Epithelial cell of esophagus (primary cell): Measurements from ENCODE around the gene VPS37B.

Experiments
- DNase-seq: peaks from one replicate; pipeline ENCODE4 v3.0.0; 2010; ENCODE audit warnings: low read depth
- H3K4me3 ChIP-seq: 2 replicates; pipeline ENCODE4 v1.5.1; 2011; ENCODE audit warnings: mild to moderate bottlenecking, low read length, control low read depth
- TF ChIP-seq, protein P1 (sequence below): IDR thresholded peaks from 2 replicates; pipeline ENCODE4 v1.5.1; 2011; ENCODE audit warnings: low read depth, mild to moderate bottlenecking, low read length, control low read depth, inconsistent platforms; ENCODE audit not compliant: insufficient read depth; ENCODE audit errors: missing control alignments

VPS37B gene

DNA sequence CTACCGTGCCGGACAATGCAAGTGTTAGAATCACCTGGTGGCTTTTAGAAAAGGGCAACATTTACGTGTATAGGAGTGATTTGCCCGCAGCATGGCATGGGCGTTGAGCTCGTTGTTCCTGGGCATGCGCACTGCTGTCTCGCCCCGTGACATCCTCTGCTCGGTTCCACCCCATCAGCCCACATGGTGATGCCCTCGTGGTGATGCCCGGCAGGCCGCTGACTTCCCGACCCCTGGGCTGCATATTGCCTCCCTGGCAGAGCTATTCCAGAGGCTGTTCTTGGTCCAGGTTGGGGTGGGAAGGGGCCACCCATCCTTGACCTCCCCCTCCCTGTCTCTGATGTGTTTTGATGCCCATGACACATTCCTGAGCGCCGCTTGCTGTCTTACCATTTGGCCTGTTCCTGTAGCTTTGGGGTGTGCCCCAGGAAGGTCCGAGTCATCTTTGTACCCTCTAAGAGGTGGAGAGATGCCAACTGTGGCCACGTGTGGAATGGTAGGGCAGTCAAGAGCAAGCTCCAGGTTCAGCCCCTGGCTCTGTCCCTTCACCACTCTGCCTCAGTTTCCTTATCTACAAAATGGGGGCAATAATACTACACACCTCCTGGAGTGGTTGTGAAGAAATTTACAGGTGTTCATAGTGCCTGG, 55.9 kb downstream of the VPS37B start:
- DNase-seq, result no peak
- TF ChIP-seq, protein P1, sequence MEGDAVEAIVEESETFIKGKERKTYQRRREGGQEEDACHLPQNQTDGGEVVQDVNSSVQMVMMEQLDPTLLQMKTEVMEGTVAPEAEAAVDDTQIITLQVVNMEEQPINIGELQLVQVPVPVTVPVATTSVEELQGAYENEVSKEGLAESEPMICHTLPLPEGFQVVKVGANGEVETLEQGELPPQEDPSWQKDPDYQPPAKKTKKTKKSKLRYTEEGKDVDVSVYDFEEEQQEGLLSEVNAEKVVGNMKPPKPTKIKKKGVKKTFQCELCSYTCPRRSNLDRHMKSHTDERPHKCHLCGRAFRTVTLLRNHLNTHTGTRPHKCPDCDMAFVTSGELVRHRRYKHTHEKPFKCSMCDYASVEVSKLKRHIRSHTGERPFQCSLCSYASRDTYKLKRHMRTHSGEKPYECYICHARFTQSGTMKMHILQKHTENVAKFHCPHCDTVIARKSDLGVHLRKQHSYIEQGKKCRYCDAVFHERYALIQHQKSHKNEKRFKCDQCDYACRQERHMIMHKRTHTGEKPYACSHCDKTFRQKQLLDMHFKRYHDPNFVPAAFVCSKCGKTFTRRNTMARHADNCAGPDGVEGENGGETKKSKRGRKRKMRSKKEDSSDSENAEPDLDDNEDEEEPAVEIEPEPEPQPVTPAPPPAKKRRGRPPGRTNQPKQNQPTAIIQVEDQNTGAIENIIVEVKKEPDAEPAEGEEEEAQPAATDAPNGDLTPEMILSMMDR, result no peak
- no peak overlapping the region for H3K4me3 ChIP-seq

- H3K4me3 ChIP-seq, result no peak overlapping the region
Observed at GRCh38 chr12:122838841-122839240, 57.1 kb downstream of the VPS37B start.

GRCh38 chr12:122837306-122838265, 58.3 kb downstream of the VPS37B start:
- H3K4me3 ChIP-seq, result no peak overlapping the region
- peak; percentile 52 for DNase-seq
- TF ChIP-seq, protein P1, result no peak

More at GRCh38 chr12:122838841-122839240, 57.1 kb downstream of the VPS37B start:
- TF ChIP-seq, protein P1, result no peak
- no peak for DNase-seq

GRCh38 chr12:122836027-122836921, 59.6 kb downstream of the VPS37B start:
- peak; percentile 82 for DNase-seq
- TF ChIP-seq, protein P1, result no peak
- peak overlapping the region; percentile 61 for H3K4me3 ChIP-seq

- peak overlapping the region; percentile 61 for H3K4me3 ChIP-seq
- DNase-seq, result peak; percentile 32
- TF ChIP-seq, protein P1, result no peak
Observed at GRCh38 chr12:122835750-122836026, 60.2 kb downstream of the VPS37B start.

DNA sequence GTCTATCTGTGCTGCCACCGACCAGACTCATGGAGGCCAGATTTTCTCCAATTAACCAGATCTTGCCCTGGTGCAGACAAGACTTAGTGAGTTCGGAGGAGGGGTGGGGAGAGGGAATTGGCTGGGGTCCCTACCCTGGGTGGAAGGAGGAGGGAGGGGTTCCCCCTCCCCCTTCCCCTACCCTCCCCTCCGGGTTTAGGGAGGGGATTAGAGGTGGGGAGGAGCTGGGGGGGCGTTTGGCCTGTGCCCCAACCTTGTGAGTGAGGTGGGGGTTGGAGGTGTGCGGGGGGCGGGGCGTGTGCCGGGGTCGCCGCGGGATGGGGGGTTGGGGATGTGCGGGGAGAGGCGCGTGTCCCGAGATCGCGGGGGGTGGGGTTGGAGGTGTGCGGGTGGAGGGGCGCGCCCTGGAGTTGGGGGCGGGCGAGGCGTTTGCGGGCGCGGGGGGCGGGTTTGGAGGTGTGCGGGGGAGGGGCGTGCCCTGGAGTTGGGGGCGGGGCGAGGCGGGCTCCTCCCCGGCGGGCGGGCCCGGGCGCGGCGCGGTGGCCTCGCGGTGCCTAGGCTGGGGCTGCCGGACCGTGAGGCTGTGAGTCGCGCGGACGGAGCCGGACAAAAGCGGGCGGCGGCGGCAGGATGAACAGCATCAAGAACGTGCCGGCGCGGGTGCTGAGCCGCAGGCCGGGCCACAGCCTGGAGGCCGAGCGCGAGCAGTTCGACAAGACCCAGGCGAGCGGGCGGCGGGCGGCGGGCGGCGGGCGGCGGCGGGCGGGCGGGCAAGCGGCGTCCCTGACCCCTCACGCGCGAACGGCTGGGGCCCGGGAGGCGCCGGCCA, 60.8 kb downstream of the VPS37B start, which contains the start of gene HIP1R:
TSS of gene HIP1R (plus strand) at position 537 of the 829 bp plus-strand sequence. CDS start at position 631, 94 bp downstream.
- TF ChIP-seq, protein P1, result no peak
- peak within 1 kb of the TSS; percentile 61 for H3K4me3 ChIP-seq
- peak; percentile 45 for DNase-seq
